ENCODE results near the gene TOMM70. TPM values are rescaled to one million over a fixed set of nuclear protein-coding genes. Genes with fewer than 3 reads are reported as not detected.

TOMM70 gene
- total and polyA plus RNA-seq, 2 of the 4 experiments (the other 2 are of a cell fraction): 24.6 to 35.1 TPM

- no peak overlapping the region for H4K5ac ChIP-seq (ENCODE audit: low read depth, low read length)
- no peak overlapping the region for H3K56ac ChIP-seq (ENCODE audit: extremely low read depth, insufficient read depth, low read length)
- H3K36me3 ChIP-seq (ENCODE audit: control insufficient read depth, insufficient read depth, low read length): peaks cover 37% of the 10 kb centered on the region
- no peaks in the 10 kb centered on the region for H3K9me3 ChIP-seq (ENCODE audit: control insufficient read depth, insufficient read depth, low read length)
- dilution Hi-C loops (cut with HindIII; ENCODE audit: low sequenced_read_pairs, unreplicated experiment): no loop called here
- 0 out of 2 replicates have a peak, but pooled peaks cover 4% of the 10 kb centered on the region for H4K20me1 ChIP-seq (ENCODE audit: insufficient read depth, low read length)
- in situ Hi-C loops (cut with MboI; ENCODE audit: low sequenced_read_pairs): no loop called here
- H3K9me1 ChIP-seq (ENCODE audit: insufficient read depth, low read length): peaks cover 3% of the 10 kb centered on the region; the same call in 1 of the 2 replicates
- no peaks in the 10 kb centered on the region for H3K27me3 ChIP-seq (ENCODE audit: control insufficient read depth, insufficient read depth, low read length)
- no peak overlapping the region for H2AFZ ChIP-seq (replicated peaks; ENCODE audit: low read length, poor library complexity)
- no CpG with 5 or more reads among the region's 8 CpGs for WGBS, 2 experiments (ENCODE audit: extremely low coverage in 2 of 2, insufficient read length in 1 of 2)
- H3K79me1 ChIP-seq (ENCODE audit: low read depth in 1 of 2, low read length in 2 of 2): peaks cover 8 to 19% of the 10 kb centered on the region in 2 experiments
- no peak overlapping the region for H2AK9ac ChIP-seq (replicated peaks; ENCODE audit: low read depth, low read length, poor library complexity)
- no peak overlapping the region for H2BK20ac ChIP-seq (ENCODE audit: low read depth, low read length)
- H2AK5ac ChIP-seq (ENCODE audit: low read depth, low read length): no peak overlapping the region
- H3K4me1 ChIP-seq (ENCODE audit: control insufficient read depth, insufficient read depth, low read length): 0 out of 2 replicates have a peak, but pooled peaks cover 2% of the 10 kb centered on the region
- ChIA-PET POLR2A (ENCODE audit: unreplicated experiment) (no interaction called here), CTCF (no interaction called here)
- no TSS peak for BruUV-seq (replicated peaks)
- H3K4me2 ChIP-seq (ENCODE audit: low read depth, low read length): no peak overlapping the region
- no peak overlapping the region for H4K91ac ChIP-seq (ENCODE audit: insufficient read depth, low read depth, low read length)
- H3K27ac ChIP-seq (ENCODE audit: insufficient read depth, low read length): no peak overlapping the region
- H3K4ac ChIP-seq (ENCODE audit: low read depth, low read length): no peak overlapping the region
- ATAC-seq (ENCODE audit: low read depth) (no peak), DNase-seq (no peak)
- H3K9ac ChIP-seq (ENCODE audit: low read depth, low read length): no peak overlapping the region
- no peak overlapping the region for H2BK120ac ChIP-seq (ENCODE audit: low read depth, low read length)
- no peak overlapping the region for H3K4me3 ChIP-seq (ENCODE audit: insufficient read depth, low read depth, low read length)
- TF ChIP-seq CTCF (conservative IDR thresholded peaks at IDR 0.05; ENCODE audit: low read depth, low read length) (no peak), USF2 (IDR thresholded peaks at IDR 0.05; ENCODE audit: low read depth, low read length) (no peak), NFE2L2 (IDR thresholded peaks at IDR 0.05; ENCODE audit: low read depth, low read length) (no peak), RFX5 (IDR thresholded peaks at IDR 0.05; ENCODE audit: low read depth, low read length) (no peak)
- H2BK15ac ChIP-seq (ENCODE audit: low read depth, low read length): no peak overlapping the region
- no peak overlapping the region for H4K8ac ChIP-seq (ENCODE audit: low read depth in 2 of 2, low read length in 2 of 2)
- intact Hi-C loops (cut with micrococcal nuclease): no loop called here
- H3K14ac ChIP-seq (replicated peaks; ENCODE audit: low read depth, low read length): no peak overlapping the region
- H2BK5ac ChIP-seq (ENCODE audit: low read depth, low read length, poor library complexity, severe bottlenecking): no peak overlapping the region
- no peak overlapping the region for H3K18ac ChIP-seq (ENCODE audit: low read depth, low read length)
- H3K23ac ChIP-seq (ENCODE audit: low read depth, low read length): no peak overlapping the region
Measured at GRCh38 chr3:100368441-100368840, 32.4 kb downstream of the TOMM70 start.

All from IMR-90 (cell line).